HG03521 (cell line): Measurements from ENCODE around the gene MIPOL1.

Experiments used
- ATAC-seq: cut with Tn5 transposase; IDR thresholded peaks from one replicate; pipeline ENCODE4 v1.9.1; 2021; ENCODE audit warnings: mild to moderate bottlenecking, moderate library complexity; ENCODE audit not compliant: unreplicated experiment

Gene MIPOL1

GRCh38 chr14:37583358-37584210 lies 385.8 kb downstream of the MIPOL1 start:
- no peak for ATAC-seq

GRCh38 chr14:37584211-37585100 lies 386.7 kb downstream of the MIPOL1 start:
- ATAC-seq = no peak

GRCh38 chr14:37585101-37585511 lies 387.4 kb downstream of the MIPOL1 start:
- ATAC-seq = no peak

- no peak for ATAC-seq
These were observed 388.4 kb downstream of the MIPOL1 start for GRCh38 chr14:37585971-37586796.

- no peak for ATAC-seq
These were observed 389.0 kb downstream of the MIPOL1 start for GRCh38 chr14:37586797-37587130.

- ATAC-seq = no peak
These were observed 389.5 kb downstream of the MIPOL1 start for GRCh38 chr14:37587131-37587803.

GRCh38 chr14:37587881-37588666 lies 390.3 kb downstream of the MIPOL1 start:
- ATAC-seq = no peak

GRCh38 chr14:37588667-37588955 lies 390.9 kb downstream of the MIPOL1 start:
- no peak for ATAC-seq

- no peak for ATAC-seq
These were observed 391.4 kb downstream of the MIPOL1 start for GRCh38 chr14:37588956-37589714.

- ATAC-seq = no peak
These were observed 392.1 kb downstream of the MIPOL1 start for GRCh38 chr14:37589715-37590427.

- ATAC-seq = no peak
These were observed 392.8 kb downstream of the MIPOL1 start for GRCh38 chr14:37590428-37591139.

GRCh38 chr14:37591311-37591940 lies 393.7 kb downstream of the MIPOL1 start:
- no peak for ATAC-seq

- no peak for ATAC-seq
These were observed 394.3 kb downstream of the MIPOL1 start for GRCh38 chr14:37591941-37592481.

GRCh38 chr14:37592482-37593408 lies 395.0 kb downstream of the MIPOL1 start:
- ATAC-seq = no peak

- ATAC-seq = no peak
These were observed 395.9 kb downstream of the MIPOL1 start for GRCh38 chr14:37593511-37594237.
